ENCODE data around the gene FGFR2.

GRCh38 chr10:121594623-121595350 is 3.5 kb downstream of the FGFR2 start:
- TF ChIP-seq CREB1 (IDR thresholded peaks at IDR 0.05; ENCODE audit: low read depth), result no peak
- TF ChIP-seq MAX (IDR thresholded peaks at IDR 0.05), result no peak
- no peak for TF ChIP-seq TEAD4 (IDR thresholded peaks at IDR 0.05)
- no peak for TF ChIP-seq TCF12 (IDR thresholded peaks at IDR 0.05; ENCODE audit: low read depth)
- TF ChIP-seq FOXM1 (IDR thresholded peaks at IDR 0.05; ENCODE audit: borderline replicate concordance, low read depth), result no peak
- TF ChIP-seq CEBPB (IDR thresholded peaks at IDR 0.05), result no peak

Data from Ishikawa (cell line).